CD4-positive, alpha-beta T cell treated with Interferon alpha-2 for 1 hour (primary cell): ENCODE measurements around the gene KIF3A.

Source experiments
- DNase-seq, 2 donors: peaks; one replicate each; pipeline ENCODE4 v3.0.0-alpha.2; 2020 to 2022

Gene KIF3A

GRCh38 chr5:132736853-132737833 is at the start of gene KIF3A:
Gene KIF3A, minus strand, starts transcription at chr5:132737546. Its CDS starts 127 bp downstream, at chr5:132737419.
- DNase-seq: peak; percentile 99

DNA sequence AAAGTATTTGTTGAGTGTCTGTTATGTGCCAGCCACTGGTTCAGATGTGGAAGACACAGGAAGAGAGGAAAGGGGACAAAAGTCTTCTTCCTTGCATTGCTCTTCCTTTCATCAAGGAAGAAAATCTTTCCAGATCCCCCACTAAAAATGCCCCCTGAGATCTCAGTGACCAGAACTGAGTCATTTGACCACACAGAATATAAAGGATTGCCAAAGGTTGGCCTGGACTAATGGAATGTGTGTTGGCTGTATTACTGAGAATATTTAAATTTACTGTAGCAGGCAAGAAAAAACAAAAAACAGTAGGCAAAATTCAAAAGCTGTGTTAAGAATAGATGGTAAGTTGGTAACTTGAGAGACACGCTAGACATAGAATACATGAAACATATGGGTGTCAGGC is 49.7 kb upstream of the KIF3A start:
- no peak for DNase-seq

DNA sequence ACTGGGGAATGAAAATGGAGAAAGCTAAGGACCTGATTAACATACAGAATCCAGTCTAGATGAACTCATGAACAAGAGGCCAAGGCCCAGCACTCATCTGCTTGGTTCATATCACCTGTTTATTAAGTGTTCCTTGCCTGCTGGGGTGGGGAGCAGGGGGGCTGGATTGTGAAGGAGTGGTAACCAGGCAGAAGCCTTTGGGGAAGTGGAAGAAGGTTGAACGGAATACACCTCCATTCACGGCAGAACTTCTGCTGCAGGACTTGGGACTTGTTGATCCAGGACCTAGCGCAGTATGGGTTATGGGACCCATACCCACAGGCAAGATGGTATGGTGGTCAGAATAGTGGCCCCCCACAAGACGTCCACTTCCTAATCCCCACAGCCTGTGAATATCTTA is 48.5 kb upstream of the KIF3A start:
- no peak for DNase-seq

DNA sequence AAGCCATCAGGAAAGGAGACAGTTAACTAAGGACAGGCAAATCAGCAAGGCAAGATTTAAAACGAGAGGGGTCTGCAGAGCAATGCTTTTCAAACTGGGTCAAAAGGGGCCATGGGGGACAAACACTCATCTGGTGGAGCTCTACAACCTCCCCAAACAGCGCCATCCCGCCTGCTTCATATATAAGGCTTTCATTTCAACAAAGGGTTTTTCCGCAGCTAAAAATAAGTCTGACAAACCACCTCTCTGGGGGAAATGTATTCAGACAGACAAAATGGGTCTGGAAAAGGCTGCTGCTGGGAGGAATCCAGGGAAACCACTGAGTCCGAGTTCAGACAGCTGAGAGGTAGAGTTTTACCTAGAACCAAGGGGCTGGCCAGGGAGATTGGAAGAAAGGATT is 48.0 kb upstream of the KIF3A start:
- DNase-seq: no peak

DNA sequence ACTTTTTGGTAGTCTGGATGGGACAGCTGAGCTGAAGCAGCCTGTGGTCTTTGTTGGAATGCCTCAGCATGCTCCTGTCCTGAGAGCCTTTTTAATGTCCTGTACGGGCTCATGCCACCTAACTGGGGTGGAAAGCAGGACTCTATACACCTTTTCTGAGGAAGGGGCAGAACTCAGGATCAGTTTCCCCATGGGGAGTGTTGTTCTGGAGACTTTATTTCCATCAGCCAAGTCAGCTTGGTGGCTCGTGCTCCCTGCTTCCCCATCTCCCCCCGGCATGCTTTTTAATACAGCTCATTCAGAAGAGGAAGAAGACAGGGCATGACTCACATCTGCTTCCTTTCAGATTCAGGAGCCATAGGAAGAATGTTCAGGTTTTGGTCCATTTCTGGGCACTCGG is 44.8 kb upstream of the KIF3A start:
- DNase-seq: no peak

- no peak for DNase-seq
Measured at GRCh38 chr5:132781029-132781428, 43.7 kb upstream of the KIF3A start.

DNA sequence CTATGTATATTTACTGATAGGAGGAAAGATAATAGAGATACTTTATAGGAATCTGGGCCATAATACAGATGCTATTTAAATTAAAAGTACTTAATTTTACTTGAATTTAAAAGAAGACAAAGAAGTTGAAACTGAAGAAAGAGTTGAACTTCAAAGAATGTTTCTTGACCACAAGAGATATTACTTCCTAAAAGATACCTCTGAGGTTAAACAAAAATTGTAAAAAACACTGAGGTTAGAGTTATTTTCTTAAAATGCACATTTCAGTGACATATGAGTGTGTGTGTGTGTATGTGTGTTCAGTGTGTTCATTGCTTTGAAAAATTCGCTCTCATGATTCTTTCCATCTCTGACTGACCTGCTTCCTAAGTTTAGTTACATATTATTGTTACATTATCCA is 43.2 kb upstream of the KIF3A start:
- no peak for DNase-seq

- DNase-seq: no peak
Measured at GRCh38 chr5:132779961-132780360, 42.6 kb upstream of the KIF3A start.

DNA sequence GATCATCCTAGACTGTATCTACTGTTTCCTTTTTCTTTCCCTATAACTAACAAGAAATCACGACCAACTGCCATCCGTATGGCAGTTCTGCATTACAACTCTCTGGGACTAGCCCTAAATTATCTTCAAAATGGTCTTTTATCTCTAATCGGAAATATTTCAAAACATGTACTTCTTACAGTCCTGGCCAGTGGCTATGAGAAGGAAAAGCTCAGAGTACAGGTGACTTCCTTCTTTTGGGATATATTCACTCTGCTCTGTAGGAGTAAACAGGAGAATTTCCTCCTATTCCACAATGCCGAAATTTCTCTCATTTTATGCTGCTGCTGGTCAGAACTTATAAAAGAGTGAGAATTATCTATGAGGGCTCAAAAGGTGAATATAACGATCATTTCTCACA is 41.5 kb upstream of the KIF3A start:
- DNase-seq: no peak

DNA sequence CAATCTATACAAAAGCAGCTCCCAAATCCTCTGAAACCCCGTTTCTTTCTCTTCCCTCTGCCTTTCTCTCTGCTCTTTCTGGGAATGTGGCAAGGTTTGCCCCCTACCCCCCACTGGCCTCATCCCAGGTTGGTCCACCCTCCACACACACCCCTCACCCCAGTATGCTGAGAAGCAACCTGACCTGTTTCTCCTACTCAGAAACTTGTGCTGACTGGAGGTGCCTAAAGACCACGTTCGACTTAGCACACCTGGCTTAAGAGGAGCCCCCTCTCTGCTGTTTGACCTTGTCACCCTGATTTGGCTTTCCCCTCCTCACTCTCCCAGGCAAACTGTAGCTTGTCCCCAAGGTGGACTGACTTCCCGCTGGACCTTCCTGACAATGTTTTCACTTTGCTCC is 40.8 kb upstream of the KIF3A start:
- DNase-seq: no peak

DNA sequence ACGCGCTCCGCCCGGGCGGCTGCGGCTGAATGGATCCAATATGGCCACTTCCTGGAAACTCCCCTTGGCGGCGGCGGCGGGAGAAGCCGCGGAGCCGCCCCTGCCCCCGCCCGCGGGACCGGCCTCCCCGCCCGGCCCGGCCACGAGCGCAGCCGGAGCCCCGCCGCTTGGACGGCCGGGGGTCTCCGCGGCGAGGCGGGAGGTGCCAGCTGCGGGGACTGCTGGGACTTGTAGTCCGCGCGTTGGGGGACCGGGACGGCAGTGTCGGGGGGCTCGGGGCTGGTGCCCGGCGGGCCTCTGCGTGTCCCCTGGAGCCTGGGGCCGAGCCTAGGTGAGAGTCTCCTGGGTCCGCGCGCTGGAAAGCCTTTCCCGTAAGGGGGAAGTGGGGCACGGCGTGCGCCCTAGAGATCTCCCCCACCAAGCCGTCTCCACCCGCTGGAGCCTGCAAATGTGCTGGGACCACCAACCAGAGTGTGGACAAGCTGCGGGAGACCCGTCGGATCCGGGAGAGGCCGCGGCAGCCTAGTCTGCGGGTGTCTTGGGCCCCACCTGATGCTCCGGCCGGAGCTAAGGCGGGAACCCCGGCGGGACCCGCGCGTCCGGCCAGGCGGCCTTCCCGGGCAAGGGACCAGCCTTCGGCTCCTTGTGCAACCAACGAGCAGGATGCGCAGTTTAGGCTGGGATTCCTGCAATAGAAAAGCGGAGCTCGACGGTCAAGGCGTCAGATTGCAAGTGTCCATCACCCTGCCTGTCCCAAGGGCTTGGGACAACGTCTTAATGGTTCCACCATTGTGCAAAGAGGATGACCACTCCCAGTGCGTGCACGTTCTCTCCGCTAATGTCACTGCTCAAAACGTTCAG is 40.1 kb upstream of the KIF3A start, which contains the start of gene SEPTIN8:
Gene SEPTIN8, minus strand, starts transcription at position 31 of the 861 bp plus-strand sequence. CDS start 102 bp downstream, outside the sequence.
- peak; percentile 22 to 59 for DNase-seq

DNA sequence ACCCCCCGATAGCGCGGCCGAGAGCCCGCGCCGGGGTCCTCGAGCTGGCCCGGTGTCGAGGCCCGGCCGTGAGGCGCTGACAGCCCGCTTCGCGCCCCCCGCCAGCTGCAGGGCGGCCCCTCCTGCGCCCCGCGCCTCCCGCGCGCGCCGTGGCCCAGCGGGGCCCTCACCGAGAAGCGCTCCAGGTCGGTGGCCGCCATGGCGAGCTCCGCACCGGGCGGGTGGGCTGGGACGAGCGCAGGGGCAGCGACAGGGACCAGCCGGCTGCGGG is 39.5 kb upstream of the KIF3A start:
- DNase-seq: no peak

DNA sequence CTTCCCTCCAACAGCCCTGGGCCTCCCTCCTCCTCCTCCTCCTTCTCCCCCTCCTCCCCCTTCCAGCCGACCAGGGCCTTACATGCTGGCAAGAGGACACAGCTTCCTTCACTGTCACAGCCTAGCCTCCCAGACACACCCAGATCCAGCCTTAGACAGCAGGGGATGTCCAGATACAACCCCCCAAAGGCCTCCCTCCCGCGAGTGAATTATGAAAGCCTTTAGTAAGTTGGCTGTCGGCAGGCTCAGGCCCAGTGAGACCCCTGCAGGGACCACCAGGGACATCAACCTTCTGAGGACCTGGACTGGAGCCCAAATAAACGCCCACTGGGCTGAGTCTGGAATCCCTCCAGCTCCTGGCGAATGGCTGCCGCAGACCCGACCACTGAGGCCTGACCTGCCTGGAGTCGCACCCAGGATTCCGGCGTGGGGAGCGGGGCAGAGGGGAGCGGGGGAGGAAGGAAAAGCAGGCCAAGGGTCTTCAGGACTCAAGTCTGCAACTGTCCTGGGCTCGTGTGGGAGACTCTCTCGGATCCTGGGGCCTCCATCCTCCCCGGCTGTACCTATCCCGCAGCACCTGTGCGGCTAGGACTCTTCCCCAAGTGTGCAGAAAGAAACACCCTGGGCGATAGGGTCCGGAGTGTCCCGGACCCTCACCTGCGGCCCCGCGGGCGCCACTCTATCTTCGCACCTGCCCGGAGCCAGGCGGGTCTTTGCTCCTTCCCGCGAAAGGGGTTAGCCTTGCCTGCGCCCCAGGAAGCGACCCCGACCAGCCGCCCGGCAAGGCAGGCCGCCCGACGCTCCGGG is 39.0 kb upstream of the KIF3A start:
- no peak for DNase-seq

- DNase-seq: no peak
Measured at GRCh38 chr5:132775476-132775961, 38.2 kb upstream of the KIF3A start.

DNA sequence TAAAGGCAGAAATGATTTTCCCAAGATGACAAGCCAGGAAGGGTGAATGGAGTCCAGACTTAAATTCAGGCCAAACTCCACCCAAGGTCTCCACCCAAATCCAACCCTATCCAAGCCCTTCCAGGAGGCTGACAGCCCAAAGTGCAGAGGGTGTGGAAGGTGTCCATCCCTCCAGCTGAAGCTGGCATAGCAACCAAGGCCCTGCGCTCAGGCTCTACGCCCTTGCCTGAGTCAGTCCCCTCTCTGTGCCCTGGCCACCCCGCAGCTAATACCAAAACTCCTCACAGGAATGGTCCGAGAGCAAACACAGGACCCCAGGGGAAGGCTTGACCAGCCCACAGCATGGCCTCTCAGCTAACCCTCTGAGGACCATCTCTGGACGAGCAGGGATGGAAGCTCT is 37.5 kb upstream of the KIF3A start:
- DNase-seq: no peak

DNA sequence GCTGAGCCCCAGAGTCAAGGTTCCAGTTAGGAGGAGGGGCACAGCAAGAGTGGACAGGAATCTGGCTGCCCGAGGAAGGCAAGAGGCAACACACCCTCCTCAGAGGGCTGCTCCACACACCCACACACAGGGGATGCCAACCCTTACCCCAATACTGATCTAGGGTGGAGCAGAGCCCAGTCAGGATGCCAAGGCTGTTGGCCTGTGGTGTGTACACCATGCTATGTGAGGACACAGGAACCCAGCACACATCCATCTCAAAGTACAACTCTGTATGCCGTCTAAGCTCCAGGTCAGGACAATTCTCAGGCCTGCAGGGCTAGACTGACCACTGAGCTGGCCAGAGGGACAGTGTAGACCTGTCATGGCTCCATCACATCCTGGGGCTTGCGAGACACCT is 37.1 kb upstream of the KIF3A start:
- DNase-seq: no peak

DNA sequence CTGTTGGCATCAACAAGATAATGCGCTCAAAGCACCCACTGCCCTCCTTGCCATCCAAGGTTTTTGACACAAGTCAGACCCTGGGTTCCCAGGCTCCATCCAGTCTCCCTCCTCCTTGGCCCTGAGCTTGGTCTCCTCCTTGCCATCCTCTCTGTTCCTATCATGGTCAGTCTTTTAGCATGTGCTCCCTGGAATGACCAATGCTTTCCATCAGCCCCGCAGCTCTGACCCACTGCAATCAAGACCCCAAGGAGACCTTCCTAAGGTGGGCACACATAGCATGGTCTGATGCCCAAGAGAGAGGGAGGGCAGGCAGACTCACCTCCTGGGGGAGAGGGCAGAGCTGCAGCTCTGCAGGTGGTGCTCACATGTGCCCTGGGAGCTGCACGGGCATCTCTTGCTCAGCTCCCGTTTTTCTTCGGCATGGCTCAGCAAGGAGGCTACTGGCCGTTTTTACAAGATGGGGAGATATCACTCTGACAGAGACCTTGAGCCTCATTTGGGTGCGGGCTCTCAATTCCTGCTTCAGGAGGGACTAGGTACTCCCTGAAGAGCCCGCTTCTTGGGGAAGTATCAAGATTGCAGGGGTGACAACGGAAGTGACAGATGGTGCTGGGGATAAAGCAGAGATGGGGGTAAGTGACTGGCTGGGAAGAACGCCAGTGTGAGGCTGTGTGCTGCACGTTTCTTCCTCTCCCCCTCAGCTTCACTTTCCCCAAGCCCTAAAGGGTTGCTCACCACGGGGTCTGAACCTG is 36.4 kb upstream of the KIF3A start:
- no peak for DNase-seq

DNA sequence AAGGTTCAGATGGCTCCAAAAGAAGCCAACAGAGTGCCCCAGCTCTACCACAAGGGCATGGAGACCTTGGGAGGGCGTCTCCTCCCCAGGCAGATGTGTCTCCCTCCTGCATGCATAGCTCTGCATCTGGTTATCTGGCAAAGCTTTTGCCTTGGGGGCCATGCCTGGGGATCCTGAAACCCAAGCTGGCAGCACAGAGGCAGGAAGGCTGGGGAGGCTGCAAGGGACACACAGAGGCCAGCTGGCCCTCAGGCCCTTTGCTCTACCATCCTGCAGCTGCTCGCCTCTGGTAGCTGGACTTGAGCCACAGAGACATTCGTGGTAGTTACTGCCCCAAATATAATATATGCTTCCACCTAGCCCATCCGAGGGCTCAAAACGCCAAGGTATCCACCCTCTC is 35.8 kb upstream of the KIF3A start:
- no peak for DNase-seq

GRCh38 chr5:132772291-132773070 is 35.1 kb upstream of the KIF3A start:
- DNase-seq: no peak

DNA sequence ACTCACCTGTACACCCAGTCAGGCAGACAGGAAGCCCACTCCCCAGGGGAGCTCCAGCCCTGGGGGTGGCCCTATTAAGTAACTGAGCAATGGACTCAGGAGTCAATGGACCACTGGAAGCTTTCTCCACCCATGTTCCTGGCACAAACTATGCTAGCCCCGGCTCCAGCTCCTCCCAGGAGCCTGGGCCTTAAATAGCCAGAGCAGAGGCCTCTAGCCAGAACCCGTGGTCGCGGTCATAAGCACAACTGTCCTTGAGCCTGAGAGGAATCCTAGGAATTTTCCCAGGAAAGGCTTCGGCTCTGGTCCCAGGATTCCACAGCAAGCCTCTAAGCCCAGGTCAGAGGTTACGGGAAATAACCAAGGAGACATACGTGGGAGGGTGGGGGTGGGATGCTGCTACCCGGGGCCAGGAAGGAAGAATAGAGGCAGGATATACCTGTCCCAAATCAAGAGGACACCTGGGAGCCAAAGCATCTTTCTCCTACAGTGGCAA is 34.2 kb upstream of the KIF3A start:
- DNase-seq: no peak
